ENCODE results near the gene ACSL1.

GRCh38 chr4:184846531-184846930 is 20.8 kb upstream of the ACSL1 start:
- TF ChIP-seq EZH2 (IDR thresholded peaks at IDR 0.05; ENCODE audit: borderline replicate concordance, low read length) (no peak), CTCF (conservative IDR thresholded peaks at IDR 0.05 in 1 of 2, IDR thresholded peaks at IDR 0.05 in 1 of 2; ENCODE audit: extremely low read depth in 1 of 2, insufficient read depth in 1 of 2, low read depth in 1 of 2, low read length in 2 of 2) (no peak)

Data from mammary epithelial cell (primary cell).